SK-N-SH treated with all-trans-retinoic acid at 6 μM for 48 hours (cell line): Measurements from ENCODE around the gene PTGER2.

Source experiments
- ATAC-seq: fragments of 200-7000 bp; cut with Tn5 transposase; 3 replicates; pipeline ENCODE4 v1.9.1; 2020; ENCODE audit warnings: mild to moderate bottlenecking, moderate library complexity
- ARNTL ChIP-seq: fragments of 450-650 bp; formaldehyde crosslinking; IDR thresholded peaks from 2 replicates; pipeline ENCODE4 v1.5.0; 2020; ENCODE audit warnings: low read depth, mild to moderate bottlenecking, moderate library complexity, borderline replicate concordance
- BACH2 ChIP-seq: fragments of 250-450 bp; sonication (Bioruptor Pico); IDR thresholded peaks from 2 replicates; pipeline ENCODE4 v1.9.0; 2021; ENCODE audit warnings: mild to moderate bottlenecking, borderline replicate concordance
- ESRRG ChIP-seq: fragments of 250-450 bp; sonication (Bioruptor Pico); IDR thresholded peaks from 2 replicates; pipeline ENCODE4 v1.6.1; 2021; ENCODE audit warnings: mild to moderate bottlenecking
- GLIS3 ChIP-seq: fragments of 250-450 bp; sonication (Bioruptor Pico); IDR thresholded peaks from 2 replicates; pipeline ENCODE4 v1.5.0; 2020; ENCODE audit warnings: mild to moderate bottlenecking, moderate library complexity
- ISL1 ChIP-seq: fragments of 250-450 bp; sonication (Bioruptor Pico); IDR thresholded peaks from 2 replicates; pipeline ENCODE4 v2.1.2; 2022; ENCODE audit warnings: mild to moderate bottlenecking, moderate library complexity
- POU6F1 ChIP-seq: fragments of 250-450 bp; sonication (Bioruptor Pico); IDR thresholded peaks from 2 replicates; pipeline ENCODE4 v1.8.0; 2021; ENCODE audit warnings: low read depth, mild to moderate bottlenecking, moderate library complexity, borderline replicate concordance
- PPARA ChIP-seq: fragments of 250-450 bp; sonication (Bioruptor Pico); IDR thresholded peaks from 2 replicates; pipeline ENCODE4 v1.5.0; 2020; ENCODE audit warnings: mild to moderate bottlenecking, borderline replicate concordance
- RARB ChIP-seq: fragments of 250-450 bp; sonication (Bioruptor Pico); IDR thresholded peaks from 2 replicates; pipeline ENCODE4 v1.8.0; 2021; ENCODE audit warnings: mild to moderate bottlenecking, moderate library complexity
- SNAI2 ChIP-seq: fragments of 250-450 bp; sonication (Bioruptor Pico); IDR thresholded peaks from 2 replicates; pipeline ENCODE4 v1.5.0; 2020; ENCODE audit warnings: mild to moderate bottlenecking, moderate library complexity
- TCF4 ChIP-seq: fragments of 250-450 bp; sonication (Bioruptor Pico); IDR thresholded peaks from 2 replicates; pipeline ENCODE4 v1.8.0; 2021; ENCODE audit warnings: mild to moderate bottlenecking, moderate library complexity, borderline replicate concordance
- TOX ChIP-seq: fragments of 250-450 bp; sonication (Bioruptor Pico); IDR thresholded peaks from 2 replicates; pipeline ENCODE4 v1.8.0; 2021; ENCODE audit warnings: mild to moderate bottlenecking, moderate library complexity, borderline replicate concordance
- ZC3H10 ChIP-seq: fragments of 250-450 bp; sonication (Bioruptor Pico); IDR thresholded peaks from 2 replicates; pipeline ENCODE4 v1.5.1; 2021; ENCODE audit warnings: mild to moderate bottlenecking, moderate library complexity
- ZFP3 ChIP-seq: fragments of 250-450 bp; sonication (Bioruptor Pico); IDR thresholded peaks from 2 replicates; pipeline ENCODE4 v1.5.0; 2020; ENCODE audit warnings: mild to moderate bottlenecking, moderate library complexity
- ZFP30 ChIP-seq: fragments of 450-650 bp; formaldehyde crosslinking; IDR thresholded peaks from 2 replicates; pipeline ENCODE4 v1.5.0; 2022; ENCODE audit warnings: mild to moderate bottlenecking, moderate library complexity
- ZNF565 ChIP-seq: fragments of 450-650 bp; formaldehyde crosslinking; conservative IDR thresholded peaks from 2 replicates; pipeline ENCODE4 v1.5.0; 2020; ENCODE audit warnings: low read depth, mild to moderate bottlenecking, moderate library complexity
- ZNF70 ChIP-seq: fragments of 450-650 bp; formaldehyde crosslinking; IDR thresholded peaks from 2 replicates; pipeline ENCODE4 v1.5.0; 2020; ENCODE audit warnings: mild to moderate bottlenecking, moderate library complexity
- ZNF8 ChIP-seq: fragments of 450-650 bp; formaldehyde crosslinking; IDR thresholded peaks from 2 replicates; pipeline ENCODE4 v1.5.0; 2020; ENCODE audit warnings: mild to moderate bottlenecking, moderate library complexity
- TF ChIP-seq, protein P1 (sequence below): fragments of 250-450 bp; sonication (Bioruptor Pico); IDR thresholded peaks from 2 replicates; pipeline ENCODE4 v1.5.0; 2020; ENCODE audit warnings: mild to moderate bottlenecking, moderate library complexity
- TF ChIP-seq, protein P2 (sequence below): fragments of 250-450 bp; sonication (Bioruptor Pico); IDR thresholded peaks from 2 replicates; pipeline ENCODE4 v1.8.0; 2020; ENCODE audit warnings: mild to moderate bottlenecking, moderate library complexity, borderline replicate concordance
- TF ChIP-seq, protein P3 (sequence below): fragments of 250-450 bp; sonication (Bioruptor Pico); IDR thresholded peaks from 2 replicates; pipeline ENCODE4 v1.5.1; 2020; ENCODE audit warnings: low read depth, mild to moderate bottlenecking, moderate library complexity

PTGER2 gene

GRCh38 chr14:52314595-52315354, 663 bp downstream of the PTGER2 start (continued):
- TF ChIP-seq, protein P1, sequence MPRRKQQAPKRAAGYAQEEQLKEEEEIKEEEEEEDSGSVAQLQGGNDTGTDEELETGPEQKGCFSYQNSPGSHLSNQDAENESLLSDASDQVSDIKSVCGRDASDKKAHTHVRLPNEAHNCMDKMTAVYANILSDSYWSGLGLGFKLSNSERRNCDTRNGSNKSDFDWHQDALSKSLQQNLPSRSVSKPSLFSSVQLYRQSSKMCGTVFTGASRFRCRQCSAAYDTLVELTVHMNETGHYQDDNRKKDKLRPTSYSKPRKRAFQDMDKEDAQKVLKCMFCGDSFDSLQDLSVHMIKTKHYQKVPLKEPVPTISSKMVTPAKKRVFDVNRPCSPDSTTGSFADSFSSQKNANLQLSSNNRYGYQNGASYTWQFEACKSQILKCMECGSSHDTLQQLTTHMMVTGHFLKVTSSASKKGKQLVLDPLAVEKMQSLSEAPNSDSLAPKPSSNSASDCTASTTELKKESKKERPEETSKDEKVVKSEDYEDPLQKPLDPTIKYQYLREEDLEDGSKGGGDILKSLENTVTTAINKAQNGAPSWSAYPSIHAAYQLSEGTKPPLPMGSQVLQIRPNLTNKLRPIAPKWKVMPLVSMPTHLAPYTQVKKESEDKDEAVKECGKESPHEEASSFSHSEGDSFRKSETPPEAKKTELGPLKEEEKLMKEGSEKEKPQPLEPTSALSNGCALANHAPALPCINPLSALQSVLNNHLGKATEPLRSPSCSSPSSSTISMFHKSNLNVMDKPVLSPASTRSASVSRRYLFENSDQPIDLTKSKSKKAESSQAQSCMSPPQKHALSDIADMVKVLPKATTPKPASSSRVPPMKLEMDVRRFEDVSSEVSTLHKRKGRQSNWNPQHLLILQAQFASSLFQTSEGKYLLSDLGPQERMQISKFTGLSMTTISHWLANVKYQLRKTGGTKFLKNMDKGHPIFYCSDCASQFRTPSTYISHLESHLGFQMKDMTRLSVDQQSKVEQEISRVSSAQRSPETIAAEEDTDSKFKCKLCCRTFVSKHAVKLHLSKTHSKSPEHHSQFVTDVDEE, result no peak
- TF ChIP-seq, all 23 proteins: peak for 0

GRCh38 chr14:52315355-52315718, 1.2 kb downstream of the PTGER2 start:
- ATAC-seq, result no peak
- TF ChIP-seq TCF4 (CRISPR knock-in tag), result no peak
- no peak for TF ChIP-seq TOX (CRISPR knock-in tag)
- no peak for TF ChIP-seq ZFP3 (CRISPR knock-in tag)
- TF ChIP-seq, protein P1, result no peak
- no peak for TF ChIP-seq SNAI2 (CRISPR knock-in tag)
- TF ChIP-seq, protein P2, sequence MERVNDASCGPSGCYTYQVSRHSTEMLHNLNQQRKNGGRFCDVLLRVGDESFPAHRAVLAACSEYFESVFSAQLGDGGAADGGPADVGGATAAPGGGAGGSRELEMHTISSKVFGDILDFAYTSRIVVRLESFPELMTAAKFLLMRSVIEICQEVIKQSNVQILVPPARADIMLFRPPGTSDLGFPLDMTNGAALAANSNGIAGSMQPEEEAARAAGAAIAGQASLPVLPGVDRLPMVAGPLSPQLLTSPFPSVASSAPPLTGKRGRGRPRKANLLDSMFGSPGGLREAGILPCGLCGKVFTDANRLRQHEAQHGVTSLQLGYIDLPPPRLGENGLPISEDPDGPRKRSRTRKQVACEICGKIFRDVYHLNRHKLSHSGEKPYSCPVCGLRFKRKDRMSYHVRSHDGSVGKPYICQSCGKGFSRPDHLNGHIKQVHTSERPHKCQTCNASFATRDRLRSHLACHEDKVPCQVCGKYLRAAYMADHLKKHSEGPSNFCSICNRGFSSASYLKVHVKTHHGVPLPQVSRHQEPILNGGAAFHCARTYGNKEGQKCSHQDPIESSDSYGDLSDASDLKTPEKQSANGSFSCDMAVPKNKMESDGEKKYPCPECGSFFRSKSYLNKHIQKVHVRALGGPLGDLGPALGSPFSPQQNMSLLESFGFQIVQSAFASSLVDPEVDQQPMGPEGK, result no peak
- no peak for TF ChIP-seq ISL1

DNA sequence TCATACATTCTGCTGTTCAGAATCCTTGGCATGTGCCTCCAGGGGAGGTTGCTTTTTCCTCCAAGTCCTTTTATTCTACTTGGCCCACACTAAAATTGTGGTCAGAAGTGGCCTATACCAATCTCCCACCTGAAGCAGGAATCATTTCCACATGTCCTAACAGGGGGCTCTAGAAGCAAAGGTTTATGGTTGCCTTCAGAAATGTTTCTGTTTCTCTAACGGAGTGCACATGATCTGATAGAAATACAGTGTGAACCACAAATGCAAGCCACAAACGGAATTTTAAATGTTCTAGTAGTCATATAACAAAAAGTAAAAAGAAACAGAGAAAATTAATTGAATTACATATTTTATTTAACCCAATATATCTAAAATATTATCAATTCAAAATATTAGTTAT, 4.0 kb downstream of the PTGER2 start:
- TF ChIP-seq, protein P2, result no peak
- TF ChIP-seq POU6F1 (CRISPR knock-in tag), result no peak
- TF ChIP-seq, protein P3, sequence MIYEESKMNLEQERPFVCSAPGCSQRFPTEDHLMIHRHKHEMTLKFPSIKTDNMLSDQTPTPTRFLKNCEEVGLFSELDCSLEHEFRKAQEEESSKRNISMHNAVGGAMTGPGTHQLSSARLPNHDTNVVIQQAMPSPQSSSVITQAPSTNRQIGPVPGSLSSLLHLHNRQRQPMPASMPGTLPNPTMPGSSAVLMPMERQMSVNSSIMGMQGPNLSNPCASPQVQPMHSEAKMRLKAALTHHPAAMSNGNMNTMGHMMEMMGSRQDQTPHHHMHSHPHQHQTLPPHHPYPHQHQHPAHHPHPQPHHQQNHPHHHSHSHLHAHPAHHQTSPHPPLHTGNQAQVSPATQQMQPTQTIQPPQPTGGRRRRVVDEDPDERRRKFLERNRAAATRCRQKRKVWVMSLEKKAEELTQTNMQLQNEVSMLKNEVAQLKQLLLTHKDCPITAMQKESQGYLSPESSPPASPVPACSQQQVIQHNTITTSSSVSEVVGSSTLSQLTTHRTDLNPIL (CRISPR knock-in tag), result no peak
- TF ChIP-seq PPARA, result no peak
- TF ChIP-seq ESRRG (CRISPR knock-in tag), result no peak
- no peak for TF ChIP-seq ZC3H10
- TF ChIP-seq ZFP30, result no peak
- TF ChIP-seq BACH2, result no peak
- TF ChIP-seq ZNF70 (CRISPR knock-in tag), result no peak
- no peak for TF ChIP-seq ISL1
- TF ChIP-seq, protein P1, result no peak
- no peak for TF ChIP-seq ZNF8
- TF ChIP-seq GLIS3 (CRISPR knock-in tag), result no peak
- TF ChIP-seq RARB (CRISPR knock-in tag), result no peak
- no peak for TF ChIP-seq ARNTL
- TF ChIP-seq ZNF565 (CRISPR knock-in tag), result no peak
- ATAC-seq, result no peak
